ENCODE measurements around the gene ACOT7. TPM values are rescaled to one million over a fixed set of nuclear protein-coding genes. Genes with fewer than 3 reads are reported as not detected.

The ACOT7 gene
- polyA plus RNA-seq, 1 donor from 2014 or later, result 3.8 TPM

GRCh38 chr1:6353955-6354658, 39.5 kb downstream of the ACOT7 start:
- H3K4me3 Mint-ChIP-seq, result no peak overlapping the region
- no peaks in the 10 kb centered on the region for H3K27me3 Mint-ChIP-seq
- H3K9me3 Mint-ChIP-seq, result no peaks in the 10 kb centered on the region
- no peaks in the 10 kb centered on the region for H3K36me3 Mint-ChIP-seq
- no peaks in the 10 kb centered on the region for H3K4me1 Mint-ChIP-seq
- peak overlapping the region in 1 of 3 donors; percentile 67 for H3K27ac Mint-ChIP-seq

DNA sequence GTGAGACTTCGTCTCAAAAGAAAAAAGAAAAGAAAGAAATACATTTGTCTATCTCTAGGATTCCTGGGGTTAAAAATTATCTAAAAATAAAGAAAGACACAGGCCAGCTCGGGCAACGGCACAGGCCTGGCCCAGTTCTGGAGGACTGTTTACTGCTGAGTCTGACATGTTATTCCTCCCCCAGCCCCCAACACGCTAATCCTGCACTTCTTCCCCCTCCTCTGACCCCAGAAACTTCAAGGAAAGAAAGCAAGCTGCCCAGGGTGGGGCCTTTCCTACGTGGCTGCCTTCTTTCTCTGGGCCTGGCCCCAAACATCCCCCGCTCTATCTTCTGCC, 40.0 kb downstream of the ACOT7 start:
- Mint-ChIP-seq H3K27me3 (no peaks in the 10 kb centered on the region), H3K36me3 (no peaks in the 10 kb centered on the region), H3K27ac (peak overlapping the region in 1 of 3 donors; percentile 67), H3K4me1 (no peaks in the 10 kb centered on the region), H3K4me3 (no peak overlapping the region), H3K9me3 (no peaks in the 10 kb centered on the region)

GRCh38 chr1:6352138-6352563, 41.4 kb downstream of the ACOT7 start:
- H3K27me3 Mint-ChIP-seq, result no peaks in the 10 kb centered on the region
- H3K36me3 Mint-ChIP-seq, result no peaks in the 10 kb centered on the region
- no peak overlapping the region for H3K27ac Mint-ChIP-seq
- peaks cover 0 to 5% (median 0%) of the 10 kb centered on the region in 3 donors for H3K4me1 Mint-ChIP-seq
- no peaks in the 10 kb centered on the region for H3K9me3 Mint-ChIP-seq
- no peak overlapping the region for H3K4me3 Mint-ChIP-seq

GRCh38 chr1:6351480-6352137, 42.0 kb downstream of the ACOT7 start:
- H3K27ac Mint-ChIP-seq, result no peak overlapping the region
- no peaks in the 10 kb centered on the region for H3K9me3 Mint-ChIP-seq

GRCh38 chr1:6350416-6351088, 43.0 kb downstream of the ACOT7 start:
- H3K27ac Mint-ChIP-seq, result no peak overlapping the region
- H3K27me3 Mint-ChIP-seq, result no peaks in the 10 kb centered on the region
- H3K4me1 Mint-ChIP-seq, result peaks cover 0 to 5% (median 0%) of the 10 kb centered on the region in 3 donors
- H3K9me3 Mint-ChIP-seq, result no peaks in the 10 kb centered on the region
- H3K36me3 Mint-ChIP-seq, result no peaks in the 10 kb centered on the region
- H3K4me3 Mint-ChIP-seq, result no peak overlapping the region

More at GRCh38 chr1:6351480-6352137, 42.0 kb downstream of the ACOT7 start:
- no peak overlapping the region for H3K4me3 Mint-ChIP-seq
- H3K4me1 Mint-ChIP-seq, result peaks cover 0 to 5% (median 0%) of the 10 kb centered on the region in 3 donors
- H3K36me3 Mint-ChIP-seq, result no peaks in the 10 kb centered on the region
- H3K27me3 Mint-ChIP-seq, result no peaks in the 10 kb centered on the region

DNA sequence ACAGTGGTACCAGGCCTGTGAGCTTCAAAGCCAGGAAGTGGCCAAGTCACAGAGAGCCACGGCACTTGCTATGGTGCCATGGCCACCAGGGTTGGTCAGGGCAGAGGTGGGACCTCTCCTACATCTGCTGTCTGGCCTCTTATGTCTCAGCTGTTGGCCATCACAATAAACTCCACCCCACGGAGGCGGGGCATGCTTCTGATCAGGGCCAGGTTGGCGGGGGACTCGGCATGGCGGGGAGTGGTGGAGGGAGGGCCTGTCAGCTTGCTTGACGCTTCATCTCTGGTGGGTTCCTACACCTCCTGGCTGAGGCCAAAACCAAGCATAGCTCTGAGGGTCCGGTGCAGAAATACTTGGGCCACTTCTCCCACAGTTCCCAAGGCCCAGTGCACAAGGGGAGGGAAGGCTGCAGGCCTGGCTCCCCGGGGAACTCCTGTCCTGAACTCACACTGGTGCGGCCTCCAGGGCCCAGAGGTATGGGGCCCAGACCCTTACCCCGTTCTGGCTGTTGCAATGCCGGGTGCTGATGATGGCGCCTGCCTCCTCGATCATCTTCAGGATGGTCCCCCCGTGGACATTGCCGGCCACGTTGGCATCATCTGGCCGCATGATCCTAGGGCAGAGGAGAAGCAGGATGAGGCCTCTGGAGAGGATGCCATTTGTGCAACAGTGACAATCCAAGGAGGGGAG, 44.2 kb downstream of the ACOT7 start:
- Mint-ChIP-seq H3K9me3 (no peaks in the 10 kb centered on the region), H3K4me3 (no peak overlapping the region), H3K36me3 (no peaks in the 10 kb centered on the region), H3K4me1 (peaks cover 0 to 5% (median 0%) of the 10 kb centered on the region in 3 donors), H3K27me3 (no peaks in the 10 kb centered on the region), H3K27ac (peak overlapping the region in 1 of 3 donors; percentile 23)

GRCh38 chr1:6348511-6349191, 44.9 kb downstream of the ACOT7 start:
- Mint-ChIP-seq H3K36me3 (no peaks in the 10 kb centered on the region), H3K4me1 (peaks cover 0 to 5% (median 0%) of the 10 kb centered on the region in 3 donors), H3K27me3 (no peaks in the 10 kb centered on the region), H3K4me3 (no peak overlapping the region), H3K9me3 (no peaks in the 10 kb centered on the region), H3K27ac (no peak overlapping the region)

DNA sequence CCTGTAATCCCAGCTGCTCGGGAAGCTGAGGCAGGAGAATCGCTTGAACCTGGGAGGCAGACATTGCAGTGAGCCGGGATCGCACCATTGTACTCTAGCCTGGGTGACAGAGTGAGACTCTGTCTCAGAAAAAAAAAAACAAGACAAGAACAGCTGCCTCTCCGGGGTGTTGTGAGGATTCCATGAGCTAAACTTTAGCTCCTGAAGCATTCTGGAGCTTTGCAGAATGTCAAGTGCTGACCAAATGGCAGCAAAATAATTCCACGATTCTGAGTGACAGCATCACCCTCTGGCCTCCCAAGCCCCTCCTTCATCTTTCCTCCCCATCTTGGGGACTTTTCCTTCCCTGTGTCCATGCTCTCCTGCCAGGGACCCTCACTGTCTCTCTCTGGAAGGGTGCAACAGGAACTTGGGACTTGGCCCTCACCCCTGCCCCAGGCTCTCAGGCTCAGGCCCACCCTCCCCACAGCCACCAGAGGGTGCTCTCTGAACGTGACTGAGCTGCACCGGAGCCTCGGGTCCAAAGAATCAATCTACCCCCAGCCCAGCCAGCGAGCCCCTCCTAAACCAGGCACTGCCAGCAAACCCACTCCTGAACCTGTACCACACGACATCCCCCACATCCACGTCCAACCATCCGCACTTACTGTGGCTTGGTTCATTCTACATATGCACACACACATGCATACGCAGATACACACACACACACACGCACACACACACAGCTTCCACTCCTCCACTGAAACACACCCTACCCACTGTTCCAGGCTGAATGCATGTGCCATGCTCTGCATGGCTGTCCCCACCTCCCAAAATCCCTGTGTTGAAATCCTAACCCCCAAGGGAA, 45.7 kb downstream of the ACOT7 start:
- H3K27me3 Mint-ChIP-seq, result no peaks in the 10 kb centered on the region
- no peaks in the 10 kb centered on the region for H3K36me3 Mint-ChIP-seq
- no peak overlapping the region for H3K27ac Mint-ChIP-seq
- peak overlapping the region in 2 of 4 donors; percentile 17 to 86 for H3K4me3 Mint-ChIP-seq
- peaks cover 0 to 5% (median 0%) of the 10 kb centered on the region in 3 donors for H3K4me1 Mint-ChIP-seq
- no peaks in the 10 kb centered on the region for H3K9me3 Mint-ChIP-seq

- H3K4me3 Mint-ChIP-seq, result no peak overlapping the region
- no peaks in the 10 kb centered on the region for H3K36me3 Mint-ChIP-seq
- no peaks in the 10 kb centered on the region for H3K27me3 Mint-ChIP-seq
- H3K4me1 Mint-ChIP-seq, result peaks cover 0 to 5% (median 0%) of the 10 kb centered on the region in 3 donors
- no peaks in the 10 kb centered on the region for H3K9me3 Mint-ChIP-seq
- H3K27ac Mint-ChIP-seq, result no peak overlapping the region
Observed at GRCh38 chr1:6345460-6345859, 48.1 kb downstream of the ACOT7 start.

DNA sequence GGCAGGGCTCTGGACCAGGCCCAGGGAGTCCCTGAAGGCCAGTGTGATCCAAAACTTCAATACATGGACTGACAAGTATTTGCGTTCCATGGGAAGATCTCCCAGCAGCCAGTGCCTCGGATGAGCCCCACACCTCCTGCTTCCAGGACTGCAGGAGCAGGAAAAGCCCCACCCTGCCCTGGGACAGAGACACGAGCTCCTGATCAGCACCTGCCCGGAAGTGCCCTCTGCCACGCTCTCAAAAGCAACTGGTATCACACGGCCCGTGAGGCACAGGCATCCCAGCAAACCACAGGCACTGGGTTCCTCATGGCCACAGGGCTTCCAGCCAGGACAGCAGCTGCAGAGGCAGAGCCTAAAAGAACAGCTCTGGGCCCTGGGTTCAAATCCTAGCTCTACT, 48.6 kb downstream of the ACOT7 start:
- no peaks in the 10 kb centered on the region for H3K9me3 Mint-ChIP-seq
- no peaks in the 10 kb centered on the region for H3K27me3 Mint-ChIP-seq
- H3K36me3 Mint-ChIP-seq, result no peaks in the 10 kb centered on the region
- H3K4me1 Mint-ChIP-seq, result peaks cover 0 to 5% (median 0%) of the 10 kb centered on the region in 3 donors
- H3K4me3 Mint-ChIP-seq, result no peak overlapping the region
- H3K27ac Mint-ChIP-seq, result no peak overlapping the region

GRCh38 chr1:6343506-6344405, 49.8 kb downstream of the ACOT7 start:
- H3K36me3 Mint-ChIP-seq, result no peaks in the 10 kb centered on the region
- H3K27me3 Mint-ChIP-seq, result no peaks in the 10 kb centered on the region
- no peak overlapping the region for H3K4me3 Mint-ChIP-seq
- H3K9me3 Mint-ChIP-seq, result no peaks in the 10 kb centered on the region
- peaks cover 0 to 5% (median 0%) of the 10 kb centered on the region in 3 donors for H3K4me1 Mint-ChIP-seq
- H3K27ac Mint-ChIP-seq, result no peak overlapping the region

- Mint-ChIP-seq H3K4me1 (no peaks in the 10 kb centered on the region), H3K4me3 (no peak overlapping the region), H3K36me3 (peaks cover 1% of the 10 kb centered on the region), H3K27ac (no peak overlapping the region), H3K27me3 (no peaks in the 10 kb centered on the region), H3K9me3 (no peaks in the 10 kb centered on the region)
Observed at GRCh38 chr1:6342056-6342455, 51.5 kb downstream of the ACOT7 start.

GRCh38 chr1:6338695-6339094, 54.9 kb downstream of the ACOT7 start:
- H3K4me1 Mint-ChIP-seq, result no peaks in the 10 kb centered on the region
- no peaks in the 10 kb centered on the region for H3K27me3 Mint-ChIP-seq
- H3K4me3 Mint-ChIP-seq, result no peak overlapping the region
- no peak overlapping the region for H3K27ac Mint-ChIP-seq
- H3K9me3 Mint-ChIP-seq, result no peaks in the 10 kb centered on the region
- peaks cover 1% of the 10 kb centered on the region for H3K36me3 Mint-ChIP-seq

All from IgD-negative memory B cell (primary cell).